Measurements from ENCODE around the gene CPED1. TPM values are rescaled to one million over a fixed set of nuclear protein-coding genes. Genes with fewer than 3 reads are reported as not detected.

CPED1 gene
- total and polyA plus RNA-seq, 10 of the 15 experiments (the other 5 are each of a cell fraction or from before 2014, with no cell fraction given): 0.01 to 0.77 (median 0.10) TPM; not detected in 1

DNA sequence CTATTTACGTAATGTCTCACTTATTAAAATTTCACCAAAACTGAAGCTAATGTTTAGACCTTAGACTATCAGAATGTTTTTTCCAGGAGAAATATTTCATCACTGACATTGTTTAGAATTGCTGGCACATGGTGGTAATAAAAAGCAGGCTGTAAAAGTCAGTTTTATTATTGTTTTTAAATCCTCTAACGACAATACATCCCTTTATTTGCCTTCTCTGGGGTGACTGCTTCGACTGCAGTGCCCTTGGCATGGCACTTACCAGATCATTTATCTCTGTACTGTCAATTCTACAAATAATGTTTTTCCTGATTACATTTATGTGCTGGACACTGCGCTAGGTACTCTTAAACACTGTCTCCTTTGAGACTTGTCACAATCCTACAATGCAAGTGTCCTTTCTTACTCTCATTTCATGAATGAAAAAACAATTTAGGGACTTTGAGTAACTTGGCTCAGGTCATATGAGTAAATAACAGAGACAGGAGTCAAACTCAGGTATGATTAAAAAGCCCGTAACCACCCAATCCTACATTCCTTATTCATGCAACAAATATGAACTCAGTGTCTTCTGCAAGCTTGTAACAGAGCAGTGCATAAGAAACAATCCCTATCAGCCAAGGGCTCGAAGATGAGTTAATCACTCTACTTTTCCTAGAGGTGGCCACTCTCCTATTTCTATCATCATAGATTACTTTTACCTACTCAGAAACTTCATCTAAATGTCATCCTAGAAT lies 43.5 kb upstream of the CPED1 start:
- ATAC-seq: no peak
- no peak for DNase-seq (ENCODE audit: low read depth, low spot score)
- no peak overlapping the region for H3K9ac ChIP-seq (ENCODE audit: control insufficient read depth, insufficient read depth, low read length)
- H3K27me3 ChIP-seq (replicated peaks in 1 of 2; ENCODE audit: control insufficient read depth in 2 of 2, insufficient read depth in 2 of 2, low read length in 1 of 2): no peaks in the 10 kb centered on the region
- ChIA-PET CTCF (interaction anchor here (1.0 to 1.8 kb wide), 2 partner anchors 139 to 153 kb away, joined by 4 to 5 read pairs; no protein-coding TSS in a partner anchor), RAD21 (ENCODE audit: unreplicated experiment) (no interaction called here), POLR2A (no interaction called here), SMC1A (ENCODE audit: uncharacterized antibody, unreplicated experiment) (interaction anchor here (1.3 to 2.2 kb wide), 4 partner anchors 13 to 153 kb away, joined by 4 to 8 read pairs (median 5); no protein-coding TSS in a partner anchor)
- FAIRE-seq: no peak
- H3K36me3 ChIP-seq (ENCODE audit: control insufficient read depth in 2 of 2, insufficient read depth in 2 of 2, low read length in 1 of 2): no peaks in the 10 kb centered on the region
- no peaks in the 10 kb centered on the region for H3K4me1 ChIP-seq (ENCODE audit: control insufficient read depth, insufficient read depth, low read length)
- no TSS peak for BruUV-seq (replicated peaks)
- H3K9me3 ChIP-seq (replicated peaks; ENCODE audit: control insufficient read depth, insufficient read depth, low read length): no peaks in the 10 kb centered on the region
- no peaks in the 10 kb centered on the region for H4K20me1 ChIP-seq (ENCODE audit: control insufficient read depth, insufficient read depth)
- peaks cover 1% of the 10 kb centered on the region; the same call in 1 of the 2 replicates for H3K79me2 ChIP-seq (ENCODE audit: control insufficient read depth, insufficient read depth, low read length)
- H3K4me3 ChIP-seq: no peak overlapping the region
- TF ChIP-seq PAX8 (IDR thresholded peaks at IDR 0.05): no peak
- TF ChIP-seq SUPT20H (IDR thresholded peaks at IDR 0.05; ENCODE audit: borderline replicate concordance, control insufficient read depth, low read depth, low read length): no peak
- TF ChIP-seq MXI1 (IDR thresholded peaks at IDR 0.05; ENCODE audit: low read depth, low read length): no peak
- TF ChIP-seq CHD1 (IDR thresholded peaks at IDR 0.05; ENCODE audit: low read depth, low read length): no peak
- no peak for TF ChIP-seq ETV6 (conservative IDR thresholded peaks at IDR 0.05 in 1 of 2, IDR thresholded peaks at IDR 0.05 in 1 of 2; ENCODE audit: borderline replicate concordance in 1 of 2, low read depth in 1 of 2)
- TF ChIP-seq MYB (IDR thresholded peaks at IDR 0.05; ENCODE audit: borderline replicate concordance, low read depth, low read length): no peak
- no peak for TF ChIP-seq EZH2 (IDR thresholded peaks at IDR 0.05; ENCODE audit: borderline replicate concordance, control insufficient read depth, low read depth, low read length)
- no peak for TF ChIP-seq PML (IDR thresholded peaks at IDR 0.05; ENCODE audit: low read length)
- TF ChIP-seq BCL11A (IDR thresholded peaks at IDR 0.05; ENCODE audit: low read depth, low read length): no peak
- no peak for TF ChIP-seq MYC (IDR thresholded peaks at IDR 0.05; ENCODE audit: insufficient read depth, insufficient read length, insufficient replicate concordance, low read length, severe bottlenecking)
- no peak for TF ChIP-seq MEF2A (IDR thresholded peaks at IDR 0.05; ENCODE audit: insufficient read depth, low read depth, low read length)
- no peak for TF ChIP-seq JUNB (IDR thresholded peaks at IDR 0.05)
- no peak for TF ChIP-seq TCF12 (IDR thresholded peaks at IDR 0.05; ENCODE audit: low read depth, low read length)
- TF ChIP-seq MEF2B (IDR thresholded peaks at IDR 0.05; ENCODE audit: partially characterized antibody, poor library complexity, severe bottlenecking): no peak
- TF ChIP-seq FOS (IDR thresholded peaks at IDR 0.05; ENCODE audit: borderline replicate concordance, extremely low read depth, insufficient read length): no peak
- TF ChIP-seq, protein P1, sequence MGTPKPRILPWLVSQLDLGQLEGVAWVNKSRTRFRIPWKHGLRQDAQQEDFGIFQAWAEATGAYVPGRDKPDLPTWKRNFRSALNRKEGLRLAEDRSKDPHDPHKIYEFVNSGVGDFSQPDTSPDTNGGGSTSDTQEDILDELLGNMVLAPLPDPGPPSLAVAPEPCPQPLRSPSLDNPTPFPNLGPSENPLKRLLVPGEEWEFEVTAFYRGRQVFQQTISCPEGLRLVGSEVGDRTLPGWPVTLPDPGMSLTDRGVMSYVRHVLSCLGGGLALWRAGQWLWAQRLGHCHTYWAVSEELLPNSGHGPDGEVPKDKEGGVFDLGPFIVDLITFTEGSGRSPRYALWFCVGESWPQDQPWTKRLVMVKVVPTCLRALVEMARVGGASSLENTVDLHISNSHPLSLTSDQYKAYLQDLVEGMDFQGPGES (IDR thresholded peaks at IDR 0.05): no peak
- no peak for TF ChIP-seq TBL1XR1 (IDR thresholded peaks at IDR 0.05; ENCODE audit: low read depth, low read length)
- TF ChIP-seq JUND (IDR thresholded peaks at IDR 0.05; ENCODE audit: low read depth, low read length): no peak
- H3K4me2 ChIP-seq (ENCODE audit: control insufficient read depth, insufficient read depth): no peak overlapping the region
- no peak overlapping the region for H2AFZ ChIP-seq (ENCODE audit: control insufficient read depth, low read depth, low read length)
- intact Hi-C loops (cut with micrococcal nuclease; ENCODE audit: unreplicated experiment): no loop called here
- no peak overlapping the region for H3K27ac ChIP-seq (ENCODE audit: control insufficient read depth, insufficient read depth)
- in situ Hi-C loops (cut with MboI): no loop called here
- WGBS (ENCODE audit: insufficient coverage, insufficient replicate concordance, low lambda C conversion rate, missing lambda C conversion rate): 52% methylated on average over 6 of the region's 6 CpGs
